Measurements from ENCODE around the gene TEKT5.

DNA sequence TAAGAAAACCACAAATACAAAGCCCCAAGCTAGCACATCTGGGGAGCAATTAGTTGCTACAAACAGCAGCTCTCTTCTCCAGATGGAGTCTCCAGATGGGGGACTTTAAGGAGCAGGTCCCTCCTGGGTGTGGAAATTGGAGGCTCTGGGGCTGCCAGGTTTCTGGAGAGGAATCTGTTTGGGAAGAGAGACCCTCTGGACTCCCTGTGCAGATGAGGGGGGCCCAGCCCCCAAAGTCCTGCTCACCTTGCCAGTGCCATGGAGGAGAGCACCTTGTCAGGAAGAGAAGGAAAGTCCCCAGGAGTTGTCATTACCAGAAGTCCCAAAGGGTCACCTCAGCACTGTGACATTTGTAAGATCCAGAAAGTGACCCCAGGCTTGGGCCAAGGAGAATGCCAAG lies 14.8 kb downstream of the TEKT5 start:
- TF ChIP-seq GATA2 (IDR thresholded peaks at IDR 0.05; ENCODE audit: low read depth, low read length) (no peak), GATA3 (IDR thresholded peaks at IDR 0.05; ENCODE audit: low read depth, low read length) (no peak)

All from SH-SY5Y (cell line).